T-cell (primary cell): ENCODE results near the gene RNF4. TPM values are rescaled to one million over a fixed set of nuclear protein-coding genes. Genes with fewer than 3 reads are reported as not detected.
"Not testable (repeated sequence)": the region's sequence is repeated elsewhere in the genome, so short reads cannot be mapped to it uniquely, and the experiment has no call there.

Experiments
- ATAC-seq, 4 experiments: fragments of 200-7000 bp in 3 of 4; fragments of 150-1000 bp in 1 of 4; cut with Tn5 transposase; replicated peaks in 1 of 4; 1 replicate in 3 of 4; 2 replicates in 1 of 4; pipeline ENCODE4 v1.10.0; 2021; ENCODE audit warnings: moderate library complexity in 3 of 4, mild to moderate bottlenecking in 2 of 4, moderate number of reproducible peaks in 1 of 4
- CTCF ChIA-PET, 2 donors: fragments of 300-600 bp; sonication (Branson Sonifier 250); formaldehyde crosslinking; loops; one replicate each; lab custom pipeline; 2022; ENCODE audit warnings: antibody characterized with exemption in 2 of 2; lab: Charles Lee
- POLR2A ChIA-PET, 2 donors: fragments of 300-600 bp; sonication (Branson Sonifier 250); formaldehyde crosslinking; loops; one replicate each; lab custom pipeline; 2022; ENCODE audit warnings: antibody characterized with exemption in 2 of 2; lab: Charles Lee
- DNase-seq, 35 experiments: peaks; one replicate each; pipeline versions ENCODE4 v3.0.0 to v3.0.0-alpha.2; 2013 to 2023
- H3K27ac ChIP-seq: one replicate; pipeline ENCODE4 v1.5.1; 2013; ENCODE audit warnings: low read length
- H3K27me3 ChIP-seq, 2 experiments: replicated peaks in 1 of 2; 1 replicate in 1 of 2; 2 replicates in 1 of 2; pipeline versions ENCODE4 v1.6.1 to v1.7.0; 2013; ENCODE audit warnings: low read length in 1 of 2, mixed read lengths in 1 of 2; ENCODE audit not compliant: control insufficient read depth in 2 of 2, insufficient read depth in 2 of 2; ENCODE audit errors: extremely low read depth in 1 of 2
- H3K36me3 ChIP-seq, 2 donors: 1 replicate in 1 of 2; 2 replicates in 1 of 2; pipeline versions ENCODE4 v1.6.1 to v1.7.0; 2013; ENCODE audit warnings: low read length in 1 of 2; ENCODE audit not compliant: control insufficient read depth in 2 of 2, insufficient read depth in 1 of 2; ENCODE audit errors: extremely low read depth in 1 of 2
- H3K4me1 ChIP-seq, 2 experiments: 1 replicate in 1 of 2; 2 replicates in 1 of 2; pipeline versions ENCODE4 v1.6.1 to v1.7.0; 2013; ENCODE audit warnings: low read length in 2 of 2, mixed read lengths in 1 of 2; ENCODE audit not compliant: insufficient read depth in 2 of 2, control insufficient read depth in 1 of 2; ENCODE audit errors: extremely low read depth in 1 of 2
- H3K4me3 ChIP-seq, 2 donors: 1 replicate in 1 of 2; 2 replicates in 1 of 2; pipeline versions ENCODE4 v1.5.1 to v1.7.0; 2013; ENCODE audit warnings: mild to moderate bottlenecking in 2 of 2, low read length in 1 of 2, moderate library complexity in 1 of 2; ENCODE audit not compliant: control insufficient read depth in 1 of 2; ENCODE audit errors: extremely low read depth in 1 of 2
- H3K9me3 ChIP-seq: 2 replicates; pipeline ENCODE4 v1.7.0; 2013
- H3K27ac Mint-ChIP-seq, 2 donors: one replicate each; pipeline ENCODE4 v1.8.0; 2020 to 2021; ENCODE audit warnings: mild to moderate bottlenecking in 2 of 2, mixed read lengths in 2 of 2
- H3K27me3 Mint-ChIP-seq, 2 donors: one replicate each; pipeline ENCODE4 v1.8.0; 2021 to 2022; ENCODE audit warnings: mixed read lengths in 2 of 2
- H3K36me3 Mint-ChIP-seq: one replicate; pipeline ENCODE4 v1.8.0; 2021; ENCODE audit warnings: mixed read lengths
- H3K4me1 Mint-ChIP-seq, 3 donors: one replicate each; pipeline ENCODE4 v1.8.0; 2020 to 2022; ENCODE audit warnings: mixed read lengths in 3 of 3, mild to moderate bottlenecking in 1 of 3
- H3K4me3 Mint-ChIP-seq, 3 donors: one replicate each; pipeline ENCODE4 v1.8.0; 2020 to 2022; ENCODE audit warnings: mild to moderate bottlenecking in 3 of 3, mixed read lengths in 3 of 3, moderate library complexity in 3 of 3
- H3K9me3 Mint-ChIP-seq, 3 donors: one replicate each; pipeline ENCODE4 v1.8.0; 2020 to 2022; ENCODE audit warnings: mixed read lengths in 3 of 3
- WGBS: methylation state at CpG from one replicate; pipeline ENCODE4 v1.1.5; 2013; ENCODE audit warnings: missing lambda C conversion rate; ENCODE audit not compliant: insufficient coverage; 5-methylcytosine and 5-hydroxymethylcytosine counted together
- total RNA-seq, 35 experiments: library from RNA in 6 of 35; stranded (reverse) in 6 of 35; fragments of 120-200 nt in 1 of 35; gene quantifications; one replicate each; pipeline versions ENCODE4 v1.2.1 to v1.2.4 and lab custom pipeline; 2013 to 2026

Gene RNF4
- total RNA-seq, 5 donors from 2014 or later (not counting 1 experiment from before 2014, with no cell fraction given) = 89.2 to 107 (median 104) TPM

DNA sequence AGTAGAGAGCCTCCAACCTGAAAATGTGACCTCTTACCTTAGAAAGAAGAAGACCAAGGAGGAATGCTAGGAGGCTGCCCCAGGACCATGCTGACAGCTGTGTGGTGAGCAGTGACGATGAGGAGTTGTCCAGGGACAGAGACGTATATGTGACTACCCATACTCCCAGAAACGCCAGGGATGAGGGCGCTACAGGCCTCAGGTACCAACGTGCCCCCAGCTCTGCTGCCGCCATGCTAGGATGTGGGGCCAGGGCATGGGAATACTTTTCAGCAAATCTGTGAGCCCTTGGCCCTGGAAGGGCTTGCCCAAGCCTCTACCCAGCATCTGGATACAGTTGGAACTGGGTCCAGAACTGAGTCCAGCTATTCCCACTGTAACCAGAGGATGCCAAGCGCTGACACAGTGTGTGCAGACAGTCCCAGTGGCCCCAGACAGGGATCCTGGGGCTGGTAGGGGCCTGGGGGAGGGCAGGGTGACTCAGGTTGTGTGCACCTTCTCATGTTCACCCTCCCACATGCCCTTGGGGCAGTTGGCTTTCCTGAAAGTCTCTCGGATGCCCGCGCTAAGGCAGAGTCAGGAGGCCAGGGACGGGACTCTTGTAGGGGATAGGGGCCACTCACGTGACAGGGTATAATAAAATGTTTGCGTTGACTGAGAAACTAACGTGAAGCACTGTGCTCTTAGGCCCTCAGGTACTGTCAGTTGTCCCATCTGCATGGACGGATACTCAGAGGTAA lies 43.7 kb downstream of the RNF4 start:
- DNase-seq (no peak), ATAC-seq (no peak)
- Mint-ChIP-seq H3K36me3 (peaks cover 42% of the 10 kb centered on the region), H3K27me3 (no peaks in the 10 kb centered on the region), H3K9me3 (no peaks in the 10 kb centered on the region), H3K27ac (peak overlapping the region; percentile 63 to 66), H3K4me1 (peaks cover 8 to 18% (median 15%) of the 10 kb centered on the region in 3 donors), H3K4me3 (no peak overlapping the region)
- H3K27ac ChIP-seq = peak overlapping the region; percentile 47
- peaks cover 19 to 68% of the 10 kb centered on the region in 2 donors for H3K36me3 ChIP-seq
- ChIA-PET POLR2A (no interaction called here), CTCF (interaction anchor here in 1 of 2 donors (0.9 kb wide), 1 partner anchor 23 kb away, joined by 3 read pairs; no protein-coding TSS in a partner anchor)
- no peaks in the 10 kb centered on the region for H3K9me3 ChIP-seq
- no peak overlapping the region for H3K4me3 ChIP-seq
- H3K4me1 ChIP-seq = peaks cover 0 to 32% of the 10 kb centered on the region in 2 experiments
- no peaks in the 10 kb centered on the region for H3K27me3 ChIP-seq
- WGBS = 100% methylated on average over 9 of the region's 15 CpGs

DNA sequence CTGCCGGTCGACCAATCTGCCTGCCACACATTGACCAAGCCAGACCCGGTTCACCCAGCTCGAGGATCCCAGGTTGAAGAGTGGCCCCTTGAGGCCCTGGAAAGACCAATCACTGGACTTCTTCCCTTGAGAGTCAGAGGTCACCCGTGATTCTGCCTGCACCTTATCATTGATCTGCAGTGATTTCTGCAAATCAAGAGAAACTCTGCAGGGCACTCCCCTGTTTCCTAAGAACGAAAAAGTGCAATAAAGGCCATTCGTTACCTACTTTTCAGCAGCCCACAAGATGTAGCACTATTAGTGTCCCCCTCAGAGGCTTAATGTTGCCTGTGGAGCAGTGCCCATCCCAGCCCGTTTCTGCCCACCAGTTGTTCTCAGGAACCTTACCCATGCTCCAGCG lies 45.3 kb downstream of the RNF4 start:
- H3K4me1 Mint-ChIP-seq = peaks cover 0 to 15% (median 11%) of the 10 kb centered on the region in 3 donors
- H3K27me3 ChIP-seq, POLR2A ChIA-PET, H3K27ac Mint-ChIP-seq, H3K4me3 ChIP-seq, ATAC-seq, CTCF ChIA-PET, H3K27me3 Mint-ChIP-seq, H3K27ac ChIP-seq, H3K9me3 ChIP-seq, H3K4me3 Mint-ChIP-seq, DNase-seq, H3K9me3 Mint-ChIP-seq: not testable (repeated sequence)
- 94% methylated on average over 5 of the region's 9 CpGs for WGBS
- peaks cover 19 to 56% of the 10 kb centered on the region in 2 donors for H3K36me3 ChIP-seq
- H3K4me1 ChIP-seq = peaks cover 0 to 29% of the 10 kb centered on the region in 2 experiments
- peaks cover 39% of the 10 kb centered on the region for H3K36me3 Mint-ChIP-seq

DNA sequence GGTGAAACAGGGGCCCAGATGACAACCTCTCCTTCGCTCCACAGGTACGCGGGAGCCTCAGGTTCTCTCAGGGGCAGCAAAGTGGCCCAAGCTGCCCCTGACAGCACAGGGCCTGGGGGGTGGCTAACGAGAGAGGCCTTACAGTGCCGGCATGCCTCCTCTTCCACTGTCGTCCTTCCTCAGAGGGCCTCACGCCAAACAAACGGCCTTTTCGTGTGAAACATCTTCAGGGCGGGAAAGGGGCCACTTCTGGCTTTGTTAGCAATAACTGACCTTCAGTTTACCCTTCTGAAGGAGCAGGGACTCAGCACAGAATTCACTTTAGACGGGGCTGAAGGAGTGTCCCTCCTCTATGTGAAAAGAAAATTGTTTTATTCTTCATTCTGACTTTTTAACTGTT lies 46.0 kb downstream of the RNF4 start:
- H3K27ac ChIP-seq, POLR2A ChIA-PET, DNase-seq, CTCF ChIA-PET, H3K27me3 Mint-ChIP-seq, H3K4me3 Mint-ChIP-seq, H3K9me3 Mint-ChIP-seq, H3K9me3 ChIP-seq, ATAC-seq, H3K27ac Mint-ChIP-seq, H3K27me3 ChIP-seq, H3K4me3 ChIP-seq: not testable (repeated sequence)
- Histone ChIP-seq H3K36me3 (peaks cover 19 to 50% of the 10 kb centered on the region in 2 donors), H3K4me1 (peaks cover 0 to 22% of the 10 kb centered on the region in 2 experiments)
- 98% methylated on average over 9 of the region's 11 CpGs for WGBS
- Mint-ChIP-seq H3K4me1 (peaks cover 0 to 14% (median 7%) of the 10 kb centered on the region in 3 donors), H3K36me3 (peaks cover 39% of the 10 kb centered on the region)

DNA sequence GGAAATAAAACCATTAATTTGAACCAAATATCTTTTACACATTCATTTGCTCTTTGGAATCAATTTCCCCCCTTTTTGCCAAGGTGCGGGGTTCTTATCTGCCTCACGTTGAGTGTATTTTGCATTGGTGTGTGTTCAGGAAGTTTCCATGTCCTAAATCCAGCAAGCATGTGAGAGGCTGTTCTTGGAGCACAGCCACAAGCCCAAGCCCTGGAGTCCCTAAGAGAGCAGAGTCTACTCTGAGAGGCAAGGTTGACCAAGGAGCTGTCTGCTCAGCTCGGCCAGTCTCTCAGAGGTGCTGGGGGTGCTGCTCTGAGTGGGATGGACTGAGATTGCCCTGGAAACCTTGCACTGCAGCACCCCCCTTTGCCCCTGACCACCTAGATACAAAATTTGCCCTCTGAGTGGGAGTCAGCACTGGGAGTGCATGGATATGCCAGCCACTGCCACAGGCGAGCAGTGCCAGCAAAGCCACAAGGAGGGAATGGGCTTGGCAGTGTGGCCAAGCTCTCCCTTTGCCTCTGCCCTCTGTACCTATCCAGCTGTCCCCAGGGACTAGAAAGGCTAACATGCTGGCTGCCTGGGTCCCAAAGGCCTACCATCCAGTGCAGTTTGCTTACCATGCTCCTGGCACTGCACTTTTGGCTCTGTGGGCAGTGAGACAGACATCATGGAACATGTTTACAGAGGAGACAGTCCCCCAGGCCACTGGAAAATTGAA lies 47.1 kb downstream of the RNF4 start:
- POLR2A ChIA-PET = interaction anchor here in 1 of 2 donors (0.5 kb wide), 1 partner anchor 111 kb away, joined by 9 read pairs; no protein-coding TSS in a partner anchor
- Mint-ChIP-seq H3K9me3 (no peaks in the 10 kb centered on the region), H3K27me3 (no peaks in the 10 kb centered on the region), H3K4me3 (no peak overlapping the region), H3K27ac (peak overlapping the region in 1 of 2 donors; percentile 16), H3K36me3 (peaks cover 34% of the 10 kb centered on the region), H3K4me1 (peaks cover 0 to 5% (median 2%) of the 10 kb centered on the region in 3 donors)
- Histone ChIP-seq H3K27me3 (no peaks in the 10 kb centered on the region), H3K36me3 (peaks cover 19 to 40% of the 10 kb centered on the region in 2 donors), H3K9me3 (no peaks in the 10 kb centered on the region), H3K4me1 (peaks cover 0 to 11% of the 10 kb centered on the region in 2 experiments), H3K27ac (no peak overlapping the region), H3K4me3 (no peak overlapping the region)
- 78% methylated on average over 1 of the region's 4 CpGs for WGBS
- ATAC-seq = peak in 1 of 4 experiments; percentile 17
- CTCF ChIA-PET = interaction anchor here in 1 of 2 donors (0.6 kb wide), 1 partner anchor 36 kb away, joined by 4 read pairs; no protein-coding TSS in a partner anchor
- DNase-seq = no peak

DNA sequence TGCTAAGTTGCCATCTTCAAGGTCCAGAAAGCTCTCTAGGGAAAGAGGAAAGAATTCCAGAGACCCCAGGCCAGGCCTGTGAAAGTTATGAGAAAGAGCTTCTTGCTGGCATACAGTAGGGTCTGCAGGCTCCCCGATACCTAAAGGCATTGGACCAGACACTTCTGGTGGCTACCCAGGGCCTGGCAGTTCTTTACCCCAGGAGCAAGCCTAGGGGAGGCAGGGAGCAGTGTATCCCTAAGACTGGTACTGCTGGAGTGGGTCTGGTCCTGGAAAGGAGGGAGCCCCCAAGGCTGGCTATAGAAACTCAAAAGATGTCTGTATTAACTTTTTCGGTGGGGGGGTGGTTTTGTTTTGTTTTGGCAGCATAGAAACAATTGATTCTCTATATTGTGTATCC lies 47.7 kb downstream of the RNF4 start:
- Mint-ChIP-seq H3K36me3 (peaks cover 34% of the 10 kb centered on the region), H3K4me1 (peaks cover 0 to 5% (median 2%) of the 10 kb centered on the region in 3 donors), H3K4me3 (no peak overlapping the region), H3K27ac (no peak overlapping the region), H3K27me3 (no peaks in the 10 kb centered on the region), H3K9me3 (no peaks in the 10 kb centered on the region)
- WGBS = 100% methylated on average over 1 of the region's 2 CpGs
- Histone ChIP-seq H3K27ac (no peak overlapping the region), H3K4me1 (peaks cover 0 to 7% of the 10 kb centered on the region in 2 experiments), H3K36me3 (peaks cover 17 to 37% of the 10 kb centered on the region in 2 donors), H3K9me3 (no peaks in the 10 kb centered on the region), H3K4me3 (no peak overlapping the region), H3K27me3 (no peaks in the 10 kb centered on the region)
- POLR2A ChIA-PET = no interaction called here
- CTCF ChIA-PET = no interaction called here
- no peak for DNase-seq
- ATAC-seq = no peak

DNA sequence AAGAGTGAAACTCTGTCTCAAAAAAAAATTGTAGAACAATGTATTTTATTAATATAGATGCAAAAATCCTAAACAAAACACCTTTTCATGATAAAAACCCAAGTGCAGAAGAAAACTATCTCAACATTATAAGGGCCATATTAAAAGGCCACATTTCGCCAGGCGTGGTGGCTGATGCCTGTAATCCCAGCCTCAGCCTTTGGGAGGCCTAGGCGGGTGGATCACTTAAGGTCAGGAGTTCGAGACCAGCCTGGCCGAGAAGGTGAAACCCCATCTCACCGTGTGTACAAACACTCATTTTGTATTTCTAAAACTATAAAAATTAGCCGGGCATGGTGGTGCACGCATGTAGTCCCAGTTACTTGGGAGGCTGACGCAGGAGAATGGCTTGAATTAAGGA lies 57.7 kb downstream of the RNF4 start:
- Mint-ChIP-seq H3K4me1 (no peaks in the 10 kb centered on the region), H3K36me3 (no peaks in the 10 kb centered on the region), H3K9me3 (no peaks in the 10 kb centered on the region), H3K4me3 (no peak overlapping the region), H3K27ac (no peak overlapping the region), H3K27me3 (no peaks in the 10 kb centered on the region)
- ATAC-seq = no peak
- 96% methylated on average over 3 of the region's 9 CpGs for WGBS
- Histone ChIP-seq H3K27ac (no peak overlapping the region), H3K27me3 (no peaks in the 10 kb centered on the region), H3K9me3 (no peaks in the 10 kb centered on the region), H3K36me3 (no peaks in the 10 kb centered on the region), H3K4me1 (no peaks in the 10 kb centered on the region), H3K4me3 (no peak overlapping the region)
- DNase-seq = no peak
- CTCF ChIA-PET = no interaction called here
- POLR2A ChIA-PET = interaction anchor here in 1 of 2 donors (0.7 kb wide), 1 partner anchor 157 kb away, joined by 4 read pairs; no protein-coding TSS in a partner anchor
